IMR-90 (cell line): ENCODE data around the gene MEF2D. TPM values are rescaled to one million over a fixed set of nuclear protein-coding genes. Genes with fewer than 3 reads are reported as not detected.

ENCODE experiments used
- ATAC-seq: fragments of 200-7000 bp; cut with Tn5 transposase; 2 replicates; pipeline ENCODE4 v1.9.1; 2020; ENCODE audit warnings: low read depth, mild to moderate bottlenecking, moderate library complexity
- BruUV-seq: library from RNA; stranded (reverse); fragments of 400-500 nt; replicated peaks from 2 replicates; lab custom pipeline; 2021; lab: Mats Ljungman, UMichigan
- CTCF ChIA-PET: fragments of 300-600 bp; formaldehyde crosslinking; extraction: SDS; loops from one replicate; lab custom pipeline; 2021; ENCODE audit warnings: antibody characterized with exemption; lab: Yijun Ruan, JAX
- POLR2A ChIA-PET: fragments of 300-600 bp; sonication (Branson Sonifier 250); formaldehyde crosslinking; loops from one replicate; lab custom pipeline; 2022; ENCODE audit warnings: antibody characterized with exemption; ENCODE audit not compliant: unreplicated experiment; lab: Charles Lee
- DNase-seq: peaks from one replicate; pipeline ENCODE4 v3.0.0; 2013
- H2AFZ ChIP-seq: replicated peaks from 2 replicates; pipeline ENCODE3; 2013; ENCODE audit warnings: low read length, mild to moderate bottlenecking; ENCODE audit not compliant: poor library complexity
- H2AK5ac ChIP-seq: 2 replicates; pipeline ENCODE4 v1.6.1; 2013; ENCODE audit warnings: low read depth, low read length, inconsistent platforms
- H2AK9ac ChIP-seq: replicated peaks from 2 replicates; pipeline ENCODE3; 2013; ENCODE audit warnings: mild to moderate bottlenecking, low read depth, low read length, moderate library complexity; ENCODE audit not compliant: poor library complexity
- H2BK120ac ChIP-seq: 2 replicates; pipeline ENCODE4 v1.6.1; 2013; ENCODE audit warnings: low read depth, low read length, inconsistent platforms
- H2BK15ac ChIP-seq: 3 replicates; pipeline ENCODE4 v1.6.1; 2013; ENCODE audit warnings: low read depth, low read length, inconsistent platforms
- H2BK20ac ChIP-seq: 2 replicates; pipeline ENCODE4 v1.6.1; 2013; ENCODE audit warnings: low read depth, mild to moderate bottlenecking, inconsistent platforms, low read length, moderate library complexity
- H2BK5ac ChIP-seq: 2 replicates; pipeline ENCODE4 v1.6.1; 2013; ENCODE audit warnings: mild to moderate bottlenecking, low read depth, low read length, inconsistent platforms; ENCODE audit not compliant: poor library complexity, severe bottlenecking
- H3K14ac ChIP-seq: replicated peaks from 2 replicates; pipeline ENCODE4 v1.6.1; 2013; ENCODE audit warnings: low read depth, low read length, inconsistent platforms
- H3K18ac ChIP-seq: 2 replicates; pipeline ENCODE4 v1.6.1; 2013; ENCODE audit warnings: low read depth, low read length, control low read depth
- H3K23ac ChIP-seq: 2 replicates; pipeline ENCODE4 v1.6.1; 2013; ENCODE audit warnings: low read depth, low read length, inconsistent platforms
- H3K27ac ChIP-seq: 2 replicates; pipeline ENCODE4 v1.5.1; 2013; ENCODE audit warnings: mild to moderate bottlenecking, control low read depth, low read length; ENCODE audit not compliant: insufficient read depth
- H3K27me3 ChIP-seq: 2 replicates; pipeline ENCODE4 v1.6.1; 2013; ENCODE audit warnings: low read length; ENCODE audit not compliant: control insufficient read depth, insufficient read depth
- H3K36me3 ChIP-seq: 2 replicates; pipeline ENCODE4 v1.6.1; 2013; ENCODE audit warnings: low read length, mixed read lengths; ENCODE audit not compliant: control insufficient read depth, insufficient read depth
- H3K4ac ChIP-seq: 2 replicates; pipeline ENCODE4 v1.6.1; 2013; ENCODE audit warnings: low read depth, low read length, inconsistent platforms
- H3K4me1 ChIP-seq: 2 replicates; pipeline ENCODE4 v1.6.1; 2013; ENCODE audit warnings: low read length, mixed read lengths; ENCODE audit not compliant: control insufficient read depth, insufficient read depth
- H3K4me2 ChIP-seq: 2 replicates; pipeline ENCODE4 v1.6.1; 2013; ENCODE audit warnings: low read depth, mild to moderate bottlenecking, control low read depth, low read length, moderate library complexity
- H3K4me3 ChIP-seq: 2 replicates; pipeline ENCODE4 v1.5.1; 2013; ENCODE audit warnings: low read depth, mild to moderate bottlenecking, control low read depth, low read length, moderate library complexity; ENCODE audit not compliant: insufficient read depth
- H3K56ac ChIP-seq: 2 replicates; pipeline ENCODE4 v1.6.1; 2013; ENCODE audit warnings: low read length, inconsistent platforms; ENCODE audit not compliant: insufficient read depth; ENCODE audit errors: extremely low read depth
- H3K79me1 ChIP-seq, 2 experiments: 2 replicates each; pipeline ENCODE4 v1.6.1; 2013; ENCODE audit warnings: low read length in 2 of 2, inconsistent platforms in 1 of 2, low read depth in 1 of 2
- H3K9ac ChIP-seq: 2 replicates; pipeline ENCODE4 v1.6.1; 2013; ENCODE audit warnings: low read depth, low read length, control low read depth
- H3K9me1 ChIP-seq: 2 replicates; pipeline ENCODE4 v1.6.1; 2013; ENCODE audit warnings: low read length, inconsistent platforms; ENCODE audit not compliant: insufficient read depth
- H3K9me3 ChIP-seq: 2 replicates; pipeline ENCODE4 v1.6.1; 2013; ENCODE audit warnings: low read length; ENCODE audit not compliant: control insufficient read depth, insufficient read depth
- H4K20me1 ChIP-seq: 2 replicates; pipeline ENCODE4 v1.6.1; 2013; ENCODE audit warnings: low read length, inconsistent platforms; ENCODE audit not compliant: insufficient read depth
- H4K5ac ChIP-seq: 2 replicates; pipeline ENCODE4 v1.6.1; 2013; ENCODE audit warnings: mild to moderate bottlenecking, low read depth, low read length, control low read depth
- H4K8ac ChIP-seq, 2 experiments: 2 replicates each; pipeline ENCODE4 v1.6.1; 2013; ENCODE audit warnings: low read depth in 2 of 2, low read length in 2 of 2, control low read depth in 1 of 2, inconsistent platforms in 1 of 2
- H4K91ac ChIP-seq: 2 replicates; pipeline ENCODE4 v1.6.1; 2013; ENCODE audit warnings: low read depth, low read length, inconsistent platforms; ENCODE audit not compliant: insufficient read depth
- BHLHE40 ChIP-seq: fragments of 150-350 bp; IDR thresholded peaks from 2 replicates; pipeline ENCODE4 v1.6.1; 2016; ENCODE audit warnings: mild to moderate bottlenecking, low read depth, low read length
- CEBPB ChIP-seq: IDR thresholded peaks from 2 replicates; pipeline ENCODE4 v1.6.1; 2012; ENCODE audit warnings: low read depth, low read length, improper control_type of control experiment
- CHD1 ChIP-seq: IDR thresholded peaks from 2 replicates; pipeline ENCODE4 v1.6.1; 2012; ENCODE audit warnings: low read depth, low read length, improper control_type of control experiment
- MAFK ChIP-seq: IDR thresholded peaks from 2 replicates; pipeline ENCODE4 v1.6.1; 2012; ENCODE audit warnings: low read depth, low read length, improper control_type of control experiment
- MAZ ChIP-seq: IDR thresholded peaks from 2 replicates; pipeline ENCODE4 v1.6.1; 2012; ENCODE audit warnings: low read depth, mild to moderate bottlenecking, low read length, improper control_type of control experiment, moderate library complexity, borderline replicate concordance
- MXI1 ChIP-seq: IDR thresholded peaks from 2 replicates; pipeline ENCODE4 v1.6.1; 2012; ENCODE audit warnings: low read depth, mild to moderate bottlenecking, low read length, moderate library complexity, borderline replicate concordance
- NFE2L2 ChIP-seq: fragments of 150-350 bp; IDR thresholded peaks from 2 replicates; pipeline ENCODE4 v1.6.1; 2016; ENCODE audit warnings: low read depth, mild to moderate bottlenecking, low read length
- POLR2A ChIP-seq: IDR thresholded peaks from 2 replicates; pipeline ENCODE4 v1.6.1; 2012; ENCODE audit warnings: mild to moderate bottlenecking, low read depth, low read length
- RCOR1 ChIP-seq: IDR thresholded peaks from 2 replicates; pipeline ENCODE4 v1.6.1; 2012; ENCODE audit warnings: mild to moderate bottlenecking, low read length, improper control_type of control experiment; ENCODE audit not compliant: insufficient replicate concordance
- RFX5 ChIP-seq: IDR thresholded peaks from 2 replicates; pipeline ENCODE4 v1.8.0; 2012; ENCODE audit warnings: low read depth, mild to moderate bottlenecking, low read length, moderate library complexity
- SMC3 ChIP-seq: fragments of 150-350 bp; IDR thresholded peaks from 2 replicates; pipeline ENCODE4 v1.6.1; 2016; ENCODE audit warnings: low read depth, mild to moderate bottlenecking, antibody characterized with exemption, low read length, moderate library complexity
- WGBS, 2 experiments: methylation state at CpG; one replicate each; pipeline versions ENCODE4 v1.1.5 to v1.1.7; 2013; ENCODE audit warnings: missing lambda C conversion rate in 2 of 2; ENCODE audit not compliant: insufficient read length in 1 of 2; ENCODE audit errors: extremely low coverage in 2 of 2; 5-methylcytosine and 5-hydroxymethylcytosine counted together
- dilution Hi-C: fragments of 300-500 bp; cut with HindIII; formaldehyde crosslinking; loops from one replicate; pipeline ENCODE4 v1.14.3; 2018; ENCODE audit warnings: low sequenced_read_pairs; ENCODE audit not compliant: unreplicated experiment
- in situ Hi-C: fragments of 300-500 bp; cut with MboI; formaldehyde crosslinking; loops from 3 replicates; pipeline ENCODE4 v1.14.3; 2019; ENCODE audit warnings: low sequenced_read_pairs, inconsistent platforms, mixed read lengths
- intact Hi-C: fragments of 100-400 bp; cut with micrococcal nuclease; formaldehyde crosslinking; loops from 2 replicates; pipeline ENCODE4 v1.10.0; 2022
- polyA plus RNA-seq, 3 experiments: library from polyadenylated mRNA; depleted of rRNA; stranded (reverse); fragments of >200 nt; gene quantifications; 2 replicates each; pipeline ENCODE4 v1.2.3, GENCODE V29; 2012; ENCODE audit warnings: low replicate concordance in 1 of 3
- total RNA-seq: library from RNA; depleted of rRNA; stranded (reverse); fragments of >200 nt; gene quantifications from 2 replicates; pipeline ENCODE4 v1.2.3, GENCODE V29; 2012
- TF ChIP-seq, protein P1 (sequence below): fragments of 150-350 bp; IDR thresholded peaks from 2 replicates; pipeline ENCODE4 v1.6.1; 2016; ENCODE audit warnings: low read depth, mild to moderate bottlenecking, low read length, moderate library complexity, borderline replicate concordance
- TF ChIP-seq, protein P2 (sequence below): fragments of 150-350 bp; IDR thresholded peaks from 2 replicates; pipeline ENCODE4 v1.6.1; 2017; ENCODE audit warnings: mild to moderate bottlenecking, antibody characterized with exemption, low read length, low read depth
- TF ChIP-seq, protein P3 (sequence below): conservative IDR thresholded peaks from 2 replicates; pipeline ENCODE4 v1.5.1; 2012; ENCODE audit warnings: mild to moderate bottlenecking, low read depth, low read length, improper control_type of control experiment

MEF2D gene
- total and polyA plus RNA-seq, 2 of the 4 experiments (the other 2 are of a cell fraction) = 2.9 to 20.0 TPM

DNA sequence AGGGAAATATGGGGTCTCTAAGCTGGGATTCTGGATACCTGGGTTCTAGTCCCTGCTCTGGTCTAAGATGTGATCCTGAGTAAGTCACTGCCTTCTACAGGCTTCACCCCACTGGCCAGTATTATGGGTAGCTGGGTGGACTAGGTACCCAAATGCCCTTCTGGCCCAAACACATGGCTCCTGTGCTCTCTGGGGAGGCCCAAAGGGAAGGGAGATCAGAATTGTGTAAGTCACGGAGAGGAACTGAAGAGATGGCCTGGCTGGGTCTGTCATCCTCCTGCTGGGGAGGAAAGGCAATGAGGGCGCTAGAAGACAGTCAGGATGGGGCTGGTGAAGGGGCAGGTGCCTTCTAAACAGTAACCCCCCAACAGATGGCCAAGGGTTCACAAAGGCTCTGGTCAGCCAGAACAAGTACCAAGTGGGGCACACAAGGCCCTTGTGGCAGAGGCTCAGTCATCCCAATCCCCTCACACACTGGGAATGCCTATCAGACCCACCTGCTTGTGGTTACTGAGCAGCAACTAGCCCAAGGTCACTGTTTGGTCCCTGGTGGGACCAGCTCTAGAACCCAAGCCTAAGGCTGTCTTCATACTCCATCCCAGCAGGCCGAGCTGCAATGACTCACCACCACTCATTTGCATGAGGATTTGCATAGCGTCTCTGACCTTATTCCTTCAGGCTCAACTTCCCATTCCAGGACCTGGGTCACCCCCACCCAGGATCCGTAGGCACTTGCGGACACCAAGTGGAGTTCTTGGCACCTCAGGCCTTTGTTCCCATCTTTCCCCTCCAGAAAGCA, 9.2 kb downstream of the MEF2D start:
- ATAC-seq (no peak), DNase-seq (no peak)
- Histone ChIP-seq H4K20me1 (peaks cover 100% of the 10 kb centered on the region), H3K4me3 (no peak overlapping the region), H2AK5ac (peak overlapping the region; percentile 74; the same call in 1 of the 2 replicates), H3K14ac (peak overlapping the region; percentile 55; the same call in 1 of the 2 replicates), H3K9me1 (peaks cover 71% of the 10 kb centered on the region), H3K4me2 (peak overlapping the region; percentile 16; the same call in 1 of the 2 replicates), H3K56ac (no peak overlapping the region), H2BK20ac (no peak overlapping the region), H3K4me1 (peaks cover 54% of the 10 kb centered on the region), H3K9me3 (no peaks in the 10 kb centered on the region), H2BK15ac (no peak overlapping the region; the same call in 2 of the 3 replicates), H3K23ac (peak overlapping the region; percentile 74; the same call in 1 of the 2 replicates), H2BK120ac (no peak overlapping the region), H2BK5ac (no peak overlapping the region), H3K27ac (no peak overlapping the region), H3K27me3 (no peaks in the 10 kb centered on the region), H3K18ac (no peak overlapping the region), H4K8ac (0 out of 4 replicates have a peak overlapping the region, but pooled peaks of 1 of the 2 experiments have one; percentile 12), H3K9ac (no peak overlapping the region), H3K79me1 (peaks cover 7 to 98% of the 10 kb centered on the region in 2 experiments; a peak in 3 of 4 replicates), H4K5ac (no peak overlapping the region), H2AFZ (peak overlapping the region; percentile 52), H3K36me3 (peaks cover 5% of the 10 kb centered on the region), H4K91ac (no peak overlapping the region; the same call in 1 of the 2 replicates), H2AK9ac (peak overlapping the region; percentile 28), H3K4ac (peak overlapping the region; percentile 68)
- intact Hi-C loops = no loop called here
- in situ Hi-C loops = no loop called here
- dilution Hi-C loops = no loop called here
- ChIA-PET CTCF (interaction anchor here (0.6 to 1.8 kb wide), 3 partner anchors 9 to 111 kb away, joined by 3 to 4 read pairs (median 3); partner anchors contain the start of gene MEF2D), POLR2A (no interaction called here)
- no CpG with 5 or more reads among the region's 6 CpGs for WGBS, 2 experiments
- BruUV-seq = no TSS peak
- TF ChIP-seq, protein P1, sequence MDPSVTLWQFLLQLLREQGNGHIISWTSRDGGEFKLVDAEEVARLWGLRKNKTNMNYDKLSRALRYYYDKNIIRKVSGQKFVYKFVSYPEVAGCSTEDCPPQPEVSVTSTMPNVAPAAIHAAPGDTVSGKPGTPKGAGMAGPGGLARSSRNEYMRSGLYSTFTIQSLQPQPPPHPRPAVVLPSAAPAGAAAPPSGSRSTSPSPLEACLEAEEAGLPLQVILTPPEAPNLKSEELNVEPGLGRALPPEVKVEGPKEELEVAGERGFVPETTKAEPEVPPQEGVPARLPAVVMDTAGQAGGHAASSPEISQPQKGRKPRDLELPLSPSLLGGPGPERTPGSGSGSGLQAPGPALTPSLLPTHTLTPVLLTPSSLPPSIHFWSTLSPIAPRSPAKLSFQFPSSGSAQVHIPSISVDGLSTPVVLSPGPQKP = no peak
- TF ChIP-seq MAZ = no peak
- TF ChIP-seq CHD1 = no peak
- TF ChIP-seq BHLHE40 = no peak
- no peak for TF ChIP-seq SMC3
- no peak for TF ChIP-seq MAFK
- no peak for TF ChIP-seq NFE2L2
- no peak for TF ChIP-seq RFX5
- no peak for TF ChIP-seq POLR2A
- TF ChIP-seq MXI1 = no peak
- TF ChIP-seq RCOR1 = no peak
- no peak for TF ChIP-seq CEBPB
- TF ChIP-seq, protein P2, sequence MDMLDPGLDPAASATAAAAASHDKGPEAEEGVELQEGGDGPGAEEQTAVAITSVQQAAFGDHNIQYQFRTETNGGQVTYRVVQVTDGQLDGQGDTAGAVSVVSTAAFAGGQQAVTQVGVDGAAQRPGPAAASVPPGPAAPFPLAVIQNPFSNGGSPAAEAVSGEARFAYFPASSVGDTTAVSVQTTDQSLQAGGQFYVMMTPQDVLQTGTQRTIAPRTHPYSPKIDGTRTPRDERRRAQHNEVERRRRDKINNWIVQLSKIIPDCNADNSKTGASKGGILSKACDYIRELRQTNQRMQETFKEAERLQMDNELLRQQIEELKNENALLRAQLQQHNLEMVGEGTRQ = no peak
- TF ChIP-seq, protein P3, sequence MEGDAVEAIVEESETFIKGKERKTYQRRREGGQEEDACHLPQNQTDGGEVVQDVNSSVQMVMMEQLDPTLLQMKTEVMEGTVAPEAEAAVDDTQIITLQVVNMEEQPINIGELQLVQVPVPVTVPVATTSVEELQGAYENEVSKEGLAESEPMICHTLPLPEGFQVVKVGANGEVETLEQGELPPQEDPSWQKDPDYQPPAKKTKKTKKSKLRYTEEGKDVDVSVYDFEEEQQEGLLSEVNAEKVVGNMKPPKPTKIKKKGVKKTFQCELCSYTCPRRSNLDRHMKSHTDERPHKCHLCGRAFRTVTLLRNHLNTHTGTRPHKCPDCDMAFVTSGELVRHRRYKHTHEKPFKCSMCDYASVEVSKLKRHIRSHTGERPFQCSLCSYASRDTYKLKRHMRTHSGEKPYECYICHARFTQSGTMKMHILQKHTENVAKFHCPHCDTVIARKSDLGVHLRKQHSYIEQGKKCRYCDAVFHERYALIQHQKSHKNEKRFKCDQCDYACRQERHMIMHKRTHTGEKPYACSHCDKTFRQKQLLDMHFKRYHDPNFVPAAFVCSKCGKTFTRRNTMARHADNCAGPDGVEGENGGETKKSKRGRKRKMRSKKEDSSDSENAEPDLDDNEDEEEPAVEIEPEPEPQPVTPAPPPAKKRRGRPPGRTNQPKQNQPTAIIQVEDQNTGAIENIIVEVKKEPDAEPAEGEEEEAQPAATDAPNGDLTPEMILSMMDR = no peak
